NOMO-1 (cell line): Measurements from ENCODE around the gene ERMARD.

Experiments used
- DNase-seq, 2 experiments: peaks; one replicate each; lab custom pipeline; 2025; ENCODE audit not compliant: unreplicated experiment in 2 of 2; lab: John Stamatoyannopoulos, UW

Gene ERMARD

DNA sequence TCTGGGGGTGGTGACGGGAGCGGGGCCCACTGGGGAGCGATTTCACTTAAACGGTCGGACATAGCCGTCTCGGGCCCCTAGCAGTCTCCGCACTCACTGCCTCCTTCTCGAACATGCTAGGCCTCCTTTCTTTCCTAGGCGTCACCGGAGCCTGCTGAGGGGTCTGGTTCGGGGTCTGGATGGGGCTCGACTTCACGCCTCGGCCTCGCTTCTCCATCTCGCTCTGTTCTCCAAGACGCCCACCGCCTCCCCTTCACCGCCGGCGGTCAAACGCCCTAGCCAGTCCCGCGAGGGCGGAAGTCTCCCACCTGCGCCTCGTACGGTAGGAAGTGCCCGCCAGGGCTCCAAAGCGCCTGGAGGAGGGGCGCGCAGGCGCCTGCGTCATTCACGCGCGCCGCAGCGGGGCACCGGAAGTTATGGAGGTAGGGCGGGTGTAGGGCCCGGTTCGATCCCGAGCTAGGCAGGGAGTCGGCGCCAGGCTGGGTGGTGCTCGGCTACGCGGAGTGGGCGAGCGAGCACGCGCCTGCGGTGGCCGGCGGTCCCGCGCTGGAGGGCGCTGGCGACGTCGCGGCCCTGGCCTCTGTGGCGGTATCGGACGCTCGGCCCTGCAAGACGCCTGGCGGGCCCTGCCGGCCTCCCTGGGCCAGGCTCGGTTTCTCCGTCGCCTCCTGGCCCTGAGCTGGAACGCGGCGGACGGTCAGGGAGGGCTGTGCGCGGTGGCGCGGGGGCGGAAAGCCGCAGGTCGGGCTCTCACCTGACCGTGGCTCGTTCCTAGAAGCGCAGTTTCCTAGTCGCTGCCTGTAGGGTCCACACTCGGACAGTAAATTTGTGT, at the start of gene ERMARD, which contains the start of gene DYNLT2:
TSS of gene ERMARD (plus strand) at position 381 of the 832 bp plus-strand sequence. CDS start at position 417, 36 bp downstream.
TSS of gene DYNLT2 (minus strand) at position 331 of the 832 bp plus-strand sequence. CDS start at position 217, 114 bp downstream.
- DNase-seq = peak; percentile 84 to 92

DNA sequence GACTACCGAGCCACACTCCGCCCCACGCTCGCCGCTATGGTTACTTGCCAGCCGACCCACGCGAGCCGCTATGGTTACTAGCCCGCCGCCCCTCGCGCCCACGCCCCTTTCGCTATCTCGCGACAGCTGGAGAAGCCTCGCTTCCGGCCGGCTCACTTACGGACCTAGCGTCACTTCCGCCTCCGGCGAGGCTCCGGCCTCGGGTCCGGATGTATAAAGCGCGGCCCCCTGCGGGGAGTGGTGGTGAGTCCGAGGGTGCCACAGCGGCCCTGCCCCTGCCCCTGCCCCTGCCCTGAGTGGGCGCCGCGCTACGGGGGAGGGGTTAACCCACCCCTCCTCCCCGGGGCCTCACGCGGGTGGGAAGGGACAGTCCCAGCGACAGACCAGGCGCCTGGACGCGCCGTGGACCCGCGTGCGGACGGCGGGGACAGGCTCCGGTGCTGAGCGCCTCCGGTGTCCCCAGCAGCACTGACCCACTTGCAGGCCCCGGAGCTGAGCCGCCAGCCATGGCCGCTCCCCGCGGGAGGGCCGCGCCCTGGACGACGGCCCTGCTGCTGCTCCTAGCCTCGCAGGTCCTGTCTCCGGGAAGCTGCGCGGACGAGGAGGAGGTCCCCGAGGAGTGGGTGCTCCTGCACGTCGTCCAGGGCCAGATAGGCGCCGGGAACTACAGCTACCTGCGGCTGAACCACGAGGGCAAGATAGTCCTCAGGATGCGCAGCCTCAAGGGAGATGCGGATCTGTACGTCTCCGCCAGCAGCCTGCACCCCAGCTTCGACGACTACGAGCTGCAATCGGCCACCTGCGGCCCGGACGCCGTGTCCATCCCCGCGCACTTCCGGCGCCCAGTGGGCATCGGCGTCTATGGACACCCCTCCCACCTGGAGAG, 49.2 kb upstream of the ERMARD start, which contains the start of the genes C6orf120 and WDR27:
TSS of gene C6orf120 (plus strand) at position 173 of the 886 bp plus-strand sequence. CDS start at position 507, 334 bp downstream.
TSS of gene WDR27 (minus strand) at position 76 of the 886 bp plus-strand sequence. CDS start 13,024 bp downstream, outside the sequence.
- peak; percentile 95 to 98 for DNase-seq

DNA sequence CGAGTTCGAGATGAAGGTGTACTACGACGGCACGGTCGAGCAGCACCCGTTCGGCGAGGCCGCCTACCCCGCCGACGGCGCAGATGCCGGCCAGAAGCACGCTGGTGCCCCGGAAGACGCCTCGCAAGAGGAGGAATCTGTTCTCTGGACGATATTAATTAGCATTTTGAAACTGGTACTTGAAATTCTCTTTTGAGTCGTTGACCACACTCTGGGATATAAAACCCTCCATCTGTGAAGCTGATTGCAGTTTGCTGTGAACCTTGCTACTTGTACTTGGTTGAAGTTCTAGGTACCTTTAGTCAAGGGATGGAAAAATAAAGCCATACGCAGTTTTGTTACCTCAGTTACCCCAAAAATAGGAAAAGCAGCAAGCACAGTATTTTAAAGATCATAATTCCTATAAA, 48.6 kb upstream of the ERMARD start:
- DNase-seq = peak in 1 of 2 experiments; percentile 27

DNA sequence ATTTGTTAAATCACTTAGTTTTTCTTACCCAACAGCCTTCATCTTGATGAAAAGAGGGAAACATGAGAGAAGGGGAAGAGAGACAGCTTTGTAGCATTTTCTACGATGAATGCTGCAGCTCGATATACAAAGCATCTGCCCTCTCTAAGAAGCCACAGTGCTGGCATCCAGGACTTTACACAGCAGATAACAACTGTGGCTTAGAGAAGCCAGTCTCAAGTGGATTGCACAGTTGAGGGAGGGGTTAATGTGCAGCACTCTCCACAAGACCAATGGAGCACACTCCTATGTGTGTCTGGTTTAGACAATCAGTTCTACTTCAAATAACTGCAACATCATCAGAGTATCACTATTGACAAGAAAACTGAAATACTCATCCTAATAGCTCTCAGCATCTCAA, 43.6 kb upstream of the ERMARD start:
- DNase-seq = no peak

DNA sequence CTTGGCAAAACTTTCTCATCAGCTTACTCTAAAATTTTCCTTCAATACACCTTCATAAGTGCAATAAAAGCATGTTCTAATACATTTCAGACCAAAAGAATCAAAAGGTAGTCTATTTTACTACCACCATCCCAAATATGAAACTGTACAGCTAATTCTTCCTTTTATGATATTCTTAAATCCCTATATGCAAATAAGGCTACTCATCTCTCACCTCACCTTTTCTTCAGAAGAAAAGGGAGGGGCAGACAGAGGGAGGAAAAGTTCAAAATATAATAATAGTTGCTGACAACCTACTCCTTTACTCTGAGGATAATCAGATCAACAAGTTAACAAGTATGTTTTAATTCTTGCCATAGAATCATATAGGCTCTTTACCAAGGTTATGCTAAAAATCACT, 42.1 kb upstream of the ERMARD start:
- no peak for DNase-seq

DNA sequence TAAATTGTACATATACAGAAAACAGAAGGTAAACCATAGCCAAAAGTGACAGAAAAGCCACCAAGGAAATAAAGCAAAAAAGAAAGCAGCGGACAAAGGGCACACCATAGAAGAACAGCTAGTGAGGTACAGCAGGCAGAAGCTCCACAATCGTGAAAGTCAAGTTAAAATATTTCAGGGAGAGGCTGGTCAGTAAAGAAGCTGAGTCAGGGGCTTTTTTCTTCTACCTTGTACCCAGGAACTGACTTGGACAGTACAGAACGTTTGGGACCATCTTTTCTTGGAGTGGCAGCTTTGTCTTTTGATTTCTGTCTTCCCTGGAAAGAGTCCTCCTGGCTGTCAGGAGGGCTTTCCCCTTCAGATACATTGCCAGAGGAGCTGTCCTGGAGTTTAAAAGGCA, 41.4 kb upstream of the ERMARD start:
- DNase-seq = no peak

DNA sequence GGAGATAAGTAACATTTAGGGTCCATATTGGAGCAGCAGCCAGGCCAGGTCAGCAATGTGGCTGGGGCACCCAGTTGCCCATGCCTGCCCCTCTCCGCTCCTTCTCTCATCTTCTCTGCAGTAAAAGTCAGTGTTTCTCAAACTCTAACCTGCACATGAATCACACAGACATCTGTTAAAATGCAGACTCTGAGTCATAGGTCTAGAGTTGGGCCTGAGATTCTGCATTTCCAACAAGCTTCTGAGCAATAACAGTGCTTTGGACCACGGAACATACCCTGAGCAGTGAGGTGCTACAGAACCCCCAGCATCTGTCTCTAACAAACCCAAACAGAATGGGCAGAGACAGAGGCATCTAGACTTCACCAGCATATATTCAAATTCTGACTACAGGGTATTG, 37.2 kb upstream of the ERMARD start:
- no peak for DNase-seq

DNA sequence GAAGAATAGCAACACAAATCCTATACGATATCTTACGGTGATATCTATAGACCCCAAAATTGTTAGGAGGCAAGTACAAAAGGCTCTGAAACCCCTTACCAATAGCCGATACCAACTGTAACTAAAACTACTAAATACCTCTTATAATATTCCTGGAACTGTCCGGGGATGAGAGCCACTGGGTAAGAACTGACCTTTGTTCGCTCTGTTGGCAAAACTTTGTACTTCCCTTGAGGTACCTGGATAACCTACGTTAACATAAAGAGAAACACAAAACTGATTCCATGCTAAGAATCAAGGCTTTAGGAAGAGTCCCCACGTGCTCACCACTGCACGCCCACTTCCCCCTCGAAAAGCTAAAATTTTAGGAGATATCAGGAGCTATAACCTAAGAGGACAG, 36.8 kb upstream of the ERMARD start:
- no peak for DNase-seq

DNA sequence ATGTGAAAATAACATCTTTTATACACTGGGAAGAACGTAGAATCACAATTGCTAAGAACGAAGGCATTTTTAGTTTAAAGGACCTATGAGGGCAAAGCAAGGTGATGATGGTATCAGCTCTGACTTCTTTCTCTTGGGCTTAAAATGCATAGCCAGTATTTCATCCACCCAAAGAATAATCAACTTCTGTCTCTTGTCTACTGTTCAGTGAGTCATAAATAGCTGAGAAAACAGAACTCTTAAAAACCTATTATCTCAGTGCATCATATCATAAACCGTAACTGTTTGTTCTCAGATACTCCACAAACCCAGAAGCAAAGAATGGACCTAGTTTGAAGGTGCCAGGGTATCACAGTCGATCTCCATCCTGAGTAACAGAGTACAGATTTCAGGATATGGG, 32.3 kb upstream of the ERMARD start:
- no peak for DNase-seq

DNA sequence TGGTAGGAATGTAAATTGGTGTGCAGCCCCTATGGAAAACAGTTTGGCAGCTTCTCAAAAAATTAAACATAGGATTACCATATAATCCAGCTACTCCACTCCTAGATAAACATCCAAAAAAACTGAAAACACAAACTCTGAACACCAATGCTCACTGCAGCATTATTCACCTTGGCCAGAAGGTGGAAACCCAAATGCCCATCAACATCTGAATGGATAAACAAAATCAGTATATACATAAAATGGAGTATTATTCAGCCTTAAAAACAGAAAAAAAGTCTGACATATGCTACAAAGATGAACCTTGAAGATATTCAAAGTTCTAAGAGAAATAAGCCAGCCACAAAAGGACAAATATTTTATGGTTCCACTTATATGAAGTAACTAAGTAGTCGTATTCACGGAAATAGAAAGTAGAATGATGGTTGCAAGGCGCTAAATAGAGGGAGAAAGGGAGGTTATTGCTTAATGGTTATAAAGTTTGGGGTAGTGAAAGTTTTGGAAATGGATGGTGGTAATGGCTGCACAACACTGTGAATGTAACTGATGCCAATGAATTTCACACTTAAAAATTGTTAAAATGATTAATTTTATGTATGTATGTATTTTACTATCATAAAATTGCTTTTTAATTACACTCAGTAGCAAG, 31.1 kb upstream of the ERMARD start:
- peak; percentile 30 to 51 for DNase-seq

DNA sequence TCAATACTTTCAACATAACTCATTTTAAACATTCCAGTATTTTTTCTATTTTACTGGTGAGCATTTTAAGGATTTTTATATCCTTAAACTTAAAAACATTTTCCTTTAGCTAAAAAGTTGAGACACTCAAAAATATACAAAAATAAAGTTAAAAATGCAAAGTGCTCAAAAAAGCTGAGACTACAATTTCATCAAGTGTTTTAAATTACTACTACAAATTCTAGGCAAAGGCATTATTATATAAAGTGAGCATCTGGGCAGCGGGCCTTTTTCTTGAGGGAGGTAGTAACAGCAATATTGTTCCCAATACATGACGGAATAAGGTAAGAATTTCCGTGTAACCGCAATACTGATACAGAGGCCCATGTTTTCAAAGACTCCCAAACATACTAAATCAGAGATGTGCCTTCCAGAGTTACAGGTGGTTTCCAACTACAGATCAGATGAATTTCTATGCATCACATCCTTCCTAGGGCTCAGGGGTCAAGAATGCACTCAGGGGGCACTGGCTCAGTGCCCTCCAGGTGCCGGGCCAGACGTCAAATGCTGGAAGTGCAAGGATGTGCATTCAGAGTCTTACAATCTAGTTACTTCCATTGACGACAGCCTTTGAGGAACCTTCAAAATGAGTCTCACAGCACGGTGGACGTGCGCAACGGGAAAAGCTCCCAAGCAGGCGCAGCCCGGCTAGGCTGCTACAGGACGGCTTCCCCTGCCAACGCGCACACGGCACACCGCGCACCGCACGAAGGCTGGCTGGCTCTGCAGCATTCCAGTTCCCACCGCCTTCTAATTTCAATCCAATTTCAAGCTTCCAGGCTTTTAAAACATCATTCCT, 28.8 kb upstream of the ERMARD start:
- DNase-seq = peak; percentile 51

DNA sequence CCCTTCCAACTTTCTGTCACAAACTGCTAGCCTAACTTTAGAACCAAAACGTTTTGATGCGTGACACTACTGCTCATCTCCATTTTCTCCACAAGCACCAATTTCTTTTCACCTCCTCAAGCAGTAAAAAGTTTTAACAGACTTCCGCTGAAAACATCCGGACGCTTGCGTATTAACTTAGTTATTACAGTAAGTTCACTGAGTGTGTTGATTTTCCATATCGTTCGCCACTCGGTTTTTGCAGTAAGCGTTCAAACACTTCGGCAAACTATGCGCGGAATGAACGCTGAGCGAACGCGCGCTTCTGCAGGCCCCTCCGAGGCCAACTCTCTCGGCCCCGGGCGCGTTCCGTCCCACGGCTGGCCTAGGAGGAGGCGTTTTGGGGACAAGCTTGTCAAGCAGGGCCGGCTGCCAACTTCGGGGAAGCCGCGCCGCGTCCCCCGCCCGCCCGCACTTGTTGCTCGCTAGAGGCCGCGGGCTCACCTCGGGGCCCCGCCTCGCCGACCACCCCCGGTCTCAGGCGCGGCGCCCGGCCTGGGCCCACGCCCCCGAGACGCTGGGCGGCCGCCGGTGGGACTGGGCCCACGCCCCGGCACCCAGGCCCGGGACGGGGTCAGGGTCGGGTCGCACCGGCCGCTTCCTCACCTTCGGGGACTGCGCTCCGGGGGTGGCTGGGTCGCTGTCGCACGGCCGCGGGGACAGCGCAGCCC, 28.1 kb upstream of the ERMARD start:
- DNase-seq = peak; percentile 31 to 57

DNA sequence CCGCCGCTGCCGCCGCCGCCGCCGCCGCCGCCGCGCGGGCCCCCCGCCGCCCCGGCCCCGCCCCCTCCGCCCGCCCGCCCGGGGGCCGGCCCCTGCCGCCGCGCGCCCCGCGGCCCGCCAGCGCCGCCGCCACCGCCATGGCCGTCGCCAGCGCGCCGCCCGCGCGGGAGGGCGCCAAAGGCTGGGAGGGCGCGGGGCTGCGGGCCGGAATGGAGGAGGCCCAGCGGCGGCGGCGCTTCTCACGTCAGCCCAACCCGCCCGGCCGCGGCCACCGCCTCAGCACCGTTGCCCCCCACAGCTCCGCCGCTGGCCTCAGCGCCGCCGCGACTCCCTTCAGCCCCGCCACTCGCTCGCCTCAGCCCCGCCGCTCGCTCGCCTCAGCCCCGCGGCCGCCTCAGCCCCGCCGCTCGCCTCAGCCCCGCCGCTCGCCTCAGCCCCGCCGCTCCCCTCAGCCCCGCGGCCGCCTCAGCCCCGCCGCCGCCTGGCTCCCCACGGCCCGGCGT, 27.4 kb upstream of the ERMARD start:
- peak; percentile 7 to 20 for DNase-seq

DNA sequence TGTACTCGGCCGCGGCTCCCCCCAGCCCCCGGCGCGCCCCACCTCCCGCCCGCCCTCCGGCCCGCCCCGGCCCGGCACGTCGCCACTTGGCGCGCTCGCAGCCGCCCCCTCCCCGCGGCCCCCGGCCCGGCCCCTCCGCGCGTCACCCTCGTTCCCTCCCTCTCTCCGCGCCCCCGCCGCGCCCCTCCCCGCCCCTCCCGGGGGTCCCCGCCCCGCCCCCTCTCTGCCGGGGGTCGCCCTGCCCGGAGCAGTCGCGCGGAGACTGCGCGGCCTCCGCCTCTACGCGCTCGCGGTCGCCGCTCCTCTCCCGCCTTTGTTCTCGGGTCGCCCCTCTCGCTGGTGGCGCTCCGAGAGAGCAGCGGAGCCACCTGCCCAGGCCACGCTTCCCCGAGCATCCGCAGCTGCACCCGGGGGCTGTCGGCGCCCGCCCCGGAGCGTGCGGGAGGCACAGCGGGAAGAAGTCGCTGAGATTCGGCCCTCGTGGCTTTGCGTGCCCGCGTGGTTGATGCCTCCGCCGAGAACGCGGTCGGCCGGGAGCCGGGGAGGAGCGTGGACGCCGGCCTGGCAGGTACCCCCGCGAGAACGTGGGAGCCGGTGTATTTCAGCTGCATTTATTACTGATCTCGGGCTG, 26.8 kb upstream of the ERMARD start, which contains the start of gene PHF10:
TSS of gene PHF10 (minus strand) at position 7 of the 631 bp plus-strand sequence. CDS start 569 bp downstream, outside the sequence.
- peak; percentile 41 to 42 for DNase-seq

DNA sequence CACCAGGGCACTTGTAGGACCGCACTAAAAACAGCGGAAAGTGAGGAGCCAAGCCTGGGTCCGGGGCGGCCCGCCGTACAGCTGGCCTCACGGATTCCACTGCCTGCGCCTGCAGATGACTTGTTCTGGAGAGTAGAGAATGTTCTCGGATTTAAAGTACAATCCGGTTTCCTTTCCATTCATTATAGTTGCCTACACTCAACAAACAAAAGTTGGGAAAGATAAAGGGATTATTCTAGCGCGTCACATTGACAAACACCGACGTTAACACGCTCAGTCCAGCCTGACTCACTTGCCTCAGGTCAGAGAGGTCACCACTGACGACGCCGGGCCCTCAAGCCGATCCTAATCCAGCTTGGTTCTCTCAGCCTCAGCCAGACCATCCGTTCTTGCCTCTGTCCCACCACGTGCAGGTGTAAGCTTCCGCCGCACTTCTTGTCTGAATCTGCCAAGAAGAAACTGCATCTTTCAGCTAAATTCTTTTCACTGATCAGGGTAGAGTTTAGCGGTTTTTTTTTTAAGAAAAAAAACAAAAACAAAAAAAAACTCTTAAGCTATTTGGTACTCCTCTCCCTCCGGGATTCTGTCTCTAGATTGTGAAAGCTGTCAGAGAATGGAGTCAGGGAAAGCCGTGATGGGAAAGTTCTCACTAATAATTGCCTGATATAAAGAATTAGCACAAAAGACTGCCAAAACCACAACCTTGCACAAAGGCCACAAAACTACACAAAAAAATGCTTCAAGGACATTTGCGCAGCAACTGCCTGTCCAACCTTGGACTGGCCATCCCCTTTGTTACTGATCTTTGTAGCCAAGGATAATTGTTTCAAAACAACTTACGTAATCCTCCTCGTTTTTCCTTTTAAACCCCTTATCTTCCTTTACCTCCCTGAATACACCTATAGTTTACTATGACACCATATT, 26.0 kb upstream of the ERMARD start:
- DNase-seq = peak in 1 of 2 experiments; percentile 41

DNA sequence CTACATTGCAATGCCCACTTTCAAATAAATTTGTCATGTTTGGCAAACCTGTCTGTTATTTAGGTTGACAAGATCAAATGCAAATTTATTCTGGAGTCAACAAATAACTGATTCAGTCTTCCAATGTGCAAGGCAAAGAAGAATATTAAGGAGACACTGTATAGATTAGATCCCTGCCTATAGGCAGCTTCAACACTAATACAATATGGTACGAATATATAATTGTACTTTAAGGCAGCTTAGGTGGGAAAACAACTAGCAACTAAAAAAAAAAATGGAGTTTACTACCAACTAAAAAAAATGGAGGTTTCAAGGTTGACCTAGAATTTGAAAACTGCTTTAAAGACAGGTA, 25.4 kb upstream of the ERMARD start:
- no peak for DNase-seq

DNA sequence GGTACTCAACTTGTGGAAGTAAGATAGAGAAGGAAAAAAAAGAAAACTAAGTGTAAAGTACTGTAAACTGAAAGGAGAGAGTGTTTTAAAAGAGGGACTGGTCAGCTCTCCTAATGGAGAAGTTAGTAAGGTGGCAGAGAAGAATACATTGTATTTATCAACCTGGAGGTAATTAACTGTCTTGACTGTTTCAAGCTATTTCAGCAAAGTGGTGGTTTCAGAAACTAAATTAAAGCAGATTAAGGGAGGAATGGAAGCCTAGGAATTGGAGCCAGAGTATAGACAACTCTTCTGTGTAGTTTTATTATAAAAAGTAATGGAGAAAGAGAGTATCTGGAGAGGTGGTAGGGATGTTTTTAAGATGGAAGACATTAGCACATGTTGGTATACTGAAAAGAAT, 24.5 kb upstream of the ERMARD start:
- DNase-seq = no peak
